Nephron (organoid): Measurements from ENCODE around the gene ARL11.
"Not testable (repeated sequence)": the region's sequence is repeated elsewhere in the genome, so short reads cannot be mapped to it uniquely, and the experiment has no call there.

Experiments
- H3K27ac Mint-ChIP-seq, 3 experiments: 2 replicates each; pipeline ENCODE4 v1.8.0; 2020; ENCODE audit warnings: mixed read lengths in 3 of 3, mild to moderate bottlenecking in 2 of 3, moderate library complexity in 1 of 3
- H3K27me3 Mint-ChIP-seq: 2 replicates; pipeline ENCODE4 v1.8.0; 2021; ENCODE audit warnings: low read depth, mild to moderate bottlenecking, moderate library complexity, mixed read lengths
- H3K36me3 Mint-ChIP-seq: 2 replicates; pipeline ENCODE4 v1.8.0; 2020; ENCODE audit warnings: low read depth, mixed read lengths
- H3K4me1 Mint-ChIP-seq: 2 replicates; pipeline ENCODE4 v1.8.0; 2020; ENCODE audit warnings: mixed read lengths
- H3K4me3 Mint-ChIP-seq, 3 experiments: 2 replicates each; pipeline ENCODE4 v1.8.0; 2020; ENCODE audit warnings: mild to moderate bottlenecking in 3 of 3, mixed read lengths in 3 of 3, moderate library complexity in 2 of 3
- H3K9me3 Mint-ChIP-seq: 2 replicates; pipeline ENCODE4 v1.8.0; 2020; ENCODE audit warnings: mixed read lengths
- CTCF ChIP-seq, 3 experiments: fragments of 200-600 bp; sonication (generic); IDR thresholded peaks; one replicate each; pipeline ENCODE4 v1.5.0; 2021; ENCODE audit warnings: antibody characterized with exemption in 3 of 3; ENCODE audit not compliant: unreplicated experiment in 3 of 3

ARL11 gene

GRCh38 chr13:49602005-49602404 is 26.3 kb upstream of the ARL11 start:
- Mint-ChIP-seq H3K27ac (no peak overlapping the region), H3K4me3 (no peak overlapping the region), H3K4me1 (peaks cover 3% of the 10 kb centered on the region), H3K27me3 (peaks cover 7% of the 10 kb centered on the region), H3K36me3 (no peaks in the 10 kb centered on the region), H3K9me3 (no peaks in the 10 kb centered on the region)
- no peak for TF ChIP-seq CTCF (IDR thresholded peaks at IDR 0.05; ENCODE audit: unreplicated experiment in 3 of 3)

- not testable (repeated sequence) for H3K27ac Mint-ChIP-seq, H3K4me1 Mint-ChIP-seq, H3K36me3 Mint-ChIP-seq, H3K9me3 Mint-ChIP-seq, H3K27me3 Mint-ChIP-seq, H3K4me3 Mint-ChIP-seq
These were observed 25.7 kb upstream of the ARL11 start for GRCh38 chr13:49602615-49603014.

- Mint-ChIP-seq H3K4me3 (no peak overlapping the region), H3K9me3 (no peaks in the 10 kb centered on the region), H3K36me3 (no peaks in the 10 kb centered on the region), H3K27ac (peak overlapping the region in 2 of 3 experiments; percentile 42 to 64), H3K4me1 (peaks cover 7% of the 10 kb centered on the region), H3K27me3 (peaks cover 6% of the 10 kb centered on the region)
- no peak for TF ChIP-seq CTCF (IDR thresholded peaks at IDR 0.05; ENCODE audit: unreplicated experiment in 3 of 3)
These were observed 23.7 kb upstream of the ARL11 start for GRCh38 chr13:49604570-49604969.

- Mint-ChIP-seq H3K27me3 (no peaks in the 10 kb centered on the region), H3K4me1 (peaks cover 24% of the 10 kb centered on the region), H3K27ac (peak overlapping the region; percentile 50 to 89 (median 82)), H3K4me3 (peak overlapping the region; percentile 50 to 80 (median 77)), H3K36me3 (no peaks in the 10 kb centered on the region), H3K9me3 (no peaks in the 10 kb centered on the region)
- peak; percentile 79 to 86 (median 79) for TF ChIP-seq CTCF (IDR thresholded peaks at IDR 0.05; ENCODE audit: unreplicated experiment in 3 of 3)
These were observed 21.3 kb upstream of the ARL11 start for GRCh38 chr13:49606747-49607648.

GRCh38 chr13:49607761-49608160 is 20.5 kb upstream of the ARL11 start:
- Mint-ChIP-seq H3K27ac (no peak overlapping the region), H3K36me3 (no peaks in the 10 kb centered on the region), H3K27me3 (no peaks in the 10 kb centered on the region), H3K4me3 (no peak overlapping the region), H3K9me3 (no peaks in the 10 kb centered on the region), H3K4me1 (peaks cover 24% of the 10 kb centered on the region)
- no peak for TF ChIP-seq CTCF (IDR thresholded peaks at IDR 0.05; ENCODE audit: unreplicated experiment in 3 of 3)

- Mint-ChIP-seq H3K27ac (no peak overlapping the region), H3K4me3 (no peak overlapping the region), H3K4me1 (peaks cover 24% of the 10 kb centered on the region), H3K9me3 (no peaks in the 10 kb centered on the region), H3K27me3 (no peaks in the 10 kb centered on the region), H3K36me3 (no peaks in the 10 kb centered on the region)
- no peak for TF ChIP-seq CTCF (IDR thresholded peaks at IDR 0.05; ENCODE audit: unreplicated experiment in 3 of 3)
These were observed 19.5 kb upstream of the ARL11 start for GRCh38 chr13:49608651-49609331.
